Activated T-helper 2 cell treated with anti-CD3 and anti-CD28 coated beads, Interferon-gamma antibody, Interleukin-2, Interleukin-4, amounts not matched to agents 10 μg/mL and 5 μg/mL and 100 μg/mL, durations not matched to agents 14 hours and 24 hours and 36 hours (primary cell): ENCODE measurements around the gene CA10. TPM values are rescaled to one million over a fixed set of nuclear protein-coding genes. Genes with fewer than 3 reads are reported as not detected.

Source experiments
- DNase-seq: peaks from one replicate; pipeline ENCODE4 v3.0.0; 2021; ENCODE audit warnings: low spot score
- H3K27ac Mint-ChIP-seq: one replicate; pipeline ENCODE4 v1.8.0; 2021; ENCODE audit warnings: mixed read lengths
- H3K27me3 Mint-ChIP-seq: one replicate; pipeline ENCODE4 v1.8.0; 2021; ENCODE audit warnings: low read depth, mixed read lengths
- H3K36me3 Mint-ChIP-seq: one replicate; pipeline ENCODE4 v1.8.0; 2021; ENCODE audit warnings: low read depth, mixed read lengths
- H3K4me1 Mint-ChIP-seq: one replicate; pipeline ENCODE4 v1.8.0; 2021; ENCODE audit warnings: low read depth, mixed read lengths
- H3K4me3 Mint-ChIP-seq: one replicate; pipeline ENCODE4 v1.8.0; 2021; ENCODE audit warnings: low read depth, mild to moderate bottlenecking, moderate library complexity, mixed read lengths
- H3K9me3 Mint-ChIP-seq: one replicate; pipeline ENCODE4 v1.8.0; 2021; ENCODE audit warnings: mixed read lengths
- intact Hi-C: fragments of 100-400 bp; cut with micrococcal nuclease; formaldehyde crosslinking; loops from one replicate; pipeline ENCODE4 v1.15.1; 2023
- total RNA-seq: library from RNA; stranded (reverse); gene quantifications from 2 replicates; pipeline ENCODE4 v1.2.3, GENCODE V29; 2022

CA10 gene
- total RNA-seq, 1 donor from 2014 or later, result 0.32 TPM

DNA sequence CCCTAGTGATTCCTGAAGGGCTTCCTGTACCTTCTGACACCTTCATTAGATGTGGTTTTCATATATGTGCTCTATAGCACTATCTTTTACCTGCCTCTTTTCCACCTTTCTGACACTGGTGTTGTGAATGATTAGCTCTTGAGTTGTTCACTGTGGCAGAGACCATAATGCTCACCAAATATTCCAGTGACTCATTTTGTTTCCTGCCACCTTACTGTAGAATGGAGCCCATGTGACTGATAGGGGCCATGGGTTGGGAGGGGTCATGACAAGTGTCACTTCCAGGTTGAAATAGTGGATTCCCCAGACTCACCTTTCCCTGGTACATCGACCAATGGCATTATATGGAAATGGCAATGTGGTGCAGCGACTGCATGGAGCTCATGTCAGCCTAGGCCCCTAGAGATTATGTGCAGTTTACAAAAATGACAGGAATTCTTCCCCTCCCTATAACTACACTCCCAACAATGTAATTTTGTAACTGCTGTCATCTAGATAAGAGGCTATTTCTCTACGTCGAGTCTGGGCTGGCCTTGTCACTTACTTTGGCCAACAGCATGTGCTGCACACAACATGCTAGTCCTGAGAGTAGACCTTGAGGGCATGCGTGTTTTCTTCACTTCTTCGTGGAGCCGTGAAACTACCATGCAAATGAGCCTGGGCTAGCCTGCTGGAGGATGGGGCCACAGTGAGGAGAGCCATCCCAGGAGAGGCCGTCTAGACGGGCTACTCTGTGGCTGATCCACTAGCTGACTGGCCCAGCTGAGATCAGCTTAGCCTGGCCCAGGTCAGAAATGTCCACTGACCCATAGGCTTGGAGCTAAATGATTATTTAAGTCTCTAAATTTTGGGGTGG lies 409.5 kb downstream of the CA10 start:
- intact Hi-C loops, result no loop called here
- H3K4me3 Mint-ChIP-seq, result no peak overlapping the region
- H3K27ac Mint-ChIP-seq, result no peak overlapping the region

DNA sequence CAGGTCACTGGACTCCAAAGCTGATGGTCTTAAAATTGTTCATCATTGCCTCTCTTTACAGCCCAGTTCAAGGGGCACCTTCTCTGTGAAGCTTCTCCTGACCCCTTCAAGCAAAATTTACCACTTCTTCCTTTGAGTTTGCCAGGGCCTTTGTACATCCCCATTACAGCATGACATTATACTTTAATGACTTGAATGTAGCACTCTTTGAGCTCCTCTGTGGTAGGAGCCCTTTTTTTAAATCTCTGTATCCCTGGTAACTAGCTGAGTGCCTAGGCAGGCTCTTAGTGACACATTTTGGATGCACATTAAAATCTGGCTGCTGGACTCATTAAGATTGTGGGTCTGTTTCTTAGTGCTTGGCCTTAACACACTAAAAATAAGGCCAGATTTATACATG lies 412.1 kb downstream of the CA10 start:
- Mint-ChIP-seq H3K4me3 (no peak overlapping the region), H3K9me3 (no peaks in the 10 kb centered on the region), H3K27me3 (no peaks in the 10 kb centered on the region), H3K27ac (no peak overlapping the region), H3K4me1 (peaks cover 12% of the 10 kb centered on the region), H3K36me3 (no peaks in the 10 kb centered on the region)
- intact Hi-C loops, result no loop called here
- DNase-seq, result no peak

More for the DNA sequence above, 409.5 kb downstream of the CA10 start:
- Mint-ChIP-seq H3K9me3 (no peaks in the 10 kb centered on the region), H3K27me3 (no peaks in the 10 kb centered on the region), H3K36me3 (no peaks in the 10 kb centered on the region), H3K4me1 (peaks cover 12% of the 10 kb centered on the region)
- DNase-seq, result no peak

DNA sequence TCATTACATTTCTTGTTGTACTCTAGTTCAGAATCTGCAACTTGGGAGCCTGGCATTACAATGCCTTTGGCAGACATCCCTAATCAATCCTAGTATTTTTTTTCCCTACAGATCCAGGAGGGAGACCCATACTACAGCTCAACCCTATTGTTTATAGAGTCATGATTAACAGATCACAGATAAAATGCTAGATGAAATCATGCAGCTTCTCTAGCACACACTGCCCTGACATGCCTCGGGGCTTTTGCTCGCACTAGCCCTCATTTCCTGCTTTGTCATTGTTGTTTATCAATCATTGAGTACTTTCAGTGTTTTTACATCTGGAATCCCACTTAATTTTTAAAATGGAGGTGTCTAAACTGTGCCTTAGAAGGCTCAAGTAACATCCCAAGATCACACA lies 412.5 kb downstream of the CA10 start:
- H3K36me3 Mint-ChIP-seq, result no peaks in the 10 kb centered on the region
- no peaks in the 10 kb centered on the region for H3K9me3 Mint-ChIP-seq
- DNase-seq, result no peak
- H3K27ac Mint-ChIP-seq, result no peak overlapping the region
- no peak overlapping the region for H3K4me3 Mint-ChIP-seq
- H3K27me3 Mint-ChIP-seq, result no peaks in the 10 kb centered on the region
- intact Hi-C loops, result no loop called here
- H3K4me1 Mint-ChIP-seq, result peaks cover 10% of the 10 kb centered on the region

DNA sequence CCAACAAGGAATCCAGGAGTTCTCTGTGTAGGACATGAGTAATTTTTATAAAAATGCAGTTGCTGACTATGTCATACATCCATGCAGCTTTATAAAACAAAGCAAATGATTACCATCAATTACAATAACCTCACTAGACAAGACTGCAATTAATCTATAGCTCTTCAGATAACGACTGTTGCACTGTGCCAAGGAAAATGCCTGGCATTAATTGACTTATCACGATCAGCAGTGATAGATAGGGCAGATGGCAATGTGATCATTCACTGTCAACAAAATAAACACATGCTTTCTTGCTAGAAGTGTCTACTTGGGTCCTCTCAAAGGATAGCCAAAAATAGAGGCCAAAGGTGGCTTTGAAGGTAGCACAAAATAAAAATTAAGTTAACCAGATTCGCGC lies 415.0 kb downstream of the CA10 start:
- Mint-ChIP-seq H3K4me3 (no peak overlapping the region), H3K36me3 (no peaks in the 10 kb centered on the region), H3K27ac (no peak overlapping the region), H3K27me3 (no peaks in the 10 kb centered on the region), H3K9me3 (no peaks in the 10 kb centered on the region), H3K4me1 (peaks cover 5% of the 10 kb centered on the region)
- intact Hi-C loops, result no loop called here
- DNase-seq, result no peak

DNA sequence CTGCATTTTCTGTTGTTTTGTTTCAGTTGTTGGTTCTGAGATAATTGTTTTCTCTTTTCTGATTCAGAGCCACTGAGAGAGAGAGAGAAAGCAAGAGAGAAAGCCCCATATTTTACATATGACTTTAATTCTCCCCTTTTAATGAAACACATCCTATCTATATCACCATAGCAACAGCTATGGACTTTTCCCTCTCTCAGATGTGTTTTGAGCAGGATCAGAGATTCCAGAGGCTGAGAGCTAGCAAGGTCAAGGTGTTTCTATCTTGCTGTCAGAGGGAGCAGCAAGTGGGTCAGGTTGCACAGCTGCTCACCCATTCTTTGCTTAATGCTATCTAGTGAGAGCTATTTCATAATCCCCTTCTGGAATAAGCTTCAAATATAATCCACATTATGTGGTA lies 415.9 kb downstream of the CA10 start:
- Mint-ChIP-seq H3K27me3 (no peaks in the 10 kb centered on the region), H3K27ac (no peak overlapping the region), H3K4me3 (no peak overlapping the region), H3K36me3 (no peaks in the 10 kb centered on the region), H3K4me1 (peaks cover 5% of the 10 kb centered on the region), H3K9me3 (no peaks in the 10 kb centered on the region)
- intact Hi-C loops, result no loop called here
- DNase-seq, result no peak

DNA sequence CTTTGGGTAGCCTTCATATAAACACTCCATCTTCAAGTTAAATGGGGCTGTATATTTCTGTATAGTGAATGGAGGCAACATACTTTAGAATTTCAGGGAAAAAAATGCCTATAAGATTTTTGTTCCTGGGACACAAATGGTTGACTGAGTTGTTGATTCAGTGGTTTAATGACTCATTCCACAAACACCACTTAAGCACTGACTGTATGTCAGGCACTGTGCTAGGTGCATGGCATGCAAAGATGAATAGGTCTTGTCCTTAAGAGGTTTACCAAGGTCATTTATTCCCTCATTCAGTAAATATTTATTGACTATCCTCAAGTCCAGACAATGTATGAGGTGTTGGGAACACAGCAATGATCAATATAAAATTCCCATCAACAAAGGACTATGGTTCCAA lies 417.1 kb downstream of the CA10 start:
- DNase-seq, result no peak
- Mint-ChIP-seq H3K9me3 (no peaks in the 10 kb centered on the region), H3K36me3 (no peaks in the 10 kb centered on the region), H3K4me1 (peaks cover 5% of the 10 kb centered on the region), H3K27me3 (no peaks in the 10 kb centered on the region), H3K4me3 (no peak overlapping the region), H3K27ac (no peak overlapping the region)
- intact Hi-C loops, result no loop called here

DNA sequence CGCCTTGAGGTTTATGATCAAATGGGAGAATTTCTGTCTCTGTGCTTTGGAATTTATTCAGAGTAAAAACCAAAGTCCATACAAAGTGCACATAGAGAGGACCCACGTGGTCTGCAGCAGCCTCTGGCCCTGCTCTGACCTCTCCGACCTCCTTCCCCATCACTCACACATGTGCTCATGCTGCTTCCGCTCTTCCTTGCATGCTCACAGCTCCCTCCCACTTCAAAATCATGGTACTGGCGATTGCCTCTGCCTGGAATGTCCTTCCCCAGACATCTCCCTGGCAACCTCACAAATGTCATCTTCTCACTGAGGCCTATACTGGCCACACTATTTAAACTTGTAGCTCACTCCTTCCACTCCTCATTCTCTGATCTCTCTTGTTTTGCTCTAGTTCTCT lies 418.0 kb downstream of the CA10 start:
- no peak overlapping the region for H3K4me3 Mint-ChIP-seq
- intact Hi-C loops, result no loop called here

DNA sequence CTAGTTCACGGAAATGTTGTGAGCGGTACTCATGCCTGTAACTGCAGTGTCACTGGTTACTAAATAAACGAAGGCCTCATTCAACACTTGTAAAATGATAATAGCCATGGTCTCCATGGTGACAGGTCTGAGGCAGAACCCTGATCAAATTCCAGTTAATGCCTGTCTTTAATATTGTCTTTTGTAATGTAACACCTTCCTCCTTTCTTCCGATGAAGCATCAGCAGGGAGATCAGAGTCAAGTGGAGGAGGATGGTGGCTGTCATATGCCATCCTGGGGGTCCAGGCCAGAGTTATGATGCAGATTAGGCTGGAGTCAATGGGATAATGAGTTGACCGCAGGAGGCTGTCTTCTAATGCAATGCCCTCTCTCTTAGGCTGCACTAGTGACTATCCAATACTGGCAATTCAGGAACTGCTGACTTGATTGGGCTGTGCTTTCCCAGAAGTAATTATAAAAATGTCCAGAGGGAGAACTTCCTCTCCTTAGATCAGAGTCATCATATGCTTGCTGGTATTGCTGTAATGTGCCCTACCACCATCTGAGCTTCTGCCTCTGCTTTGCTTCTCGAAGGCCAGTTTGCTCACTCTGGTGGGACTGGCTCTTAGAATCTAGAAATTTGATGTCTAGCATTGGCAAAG lies 419.1 kb downstream of the CA10 start:
- H3K4me3 Mint-ChIP-seq, result no peak overlapping the region
- no peak overlapping the region for H3K27ac Mint-ChIP-seq
- H3K9me3 Mint-ChIP-seq, result no peaks in the 10 kb centered on the region
- no peaks in the 10 kb centered on the region for H3K27me3 Mint-ChIP-seq
- no peak for DNase-seq
- intact Hi-C loops, result no loop called here
- no peaks in the 10 kb centered on the region for H3K4me1 Mint-ChIP-seq
- no peaks in the 10 kb centered on the region for H3K36me3 Mint-ChIP-seq

More for the DNA sequence above, 418.0 kb downstream of the CA10 start:
- H3K27ac Mint-ChIP-seq, result no peak overlapping the region
- peaks cover under 1% of the 10 kb centered on the region for H3K4me1 Mint-ChIP-seq
- H3K27me3 Mint-ChIP-seq, result no peaks in the 10 kb centered on the region
- no peaks in the 10 kb centered on the region for H3K36me3 Mint-ChIP-seq
- no peaks in the 10 kb centered on the region for H3K9me3 Mint-ChIP-seq
- DNase-seq, result no peak

DNA sequence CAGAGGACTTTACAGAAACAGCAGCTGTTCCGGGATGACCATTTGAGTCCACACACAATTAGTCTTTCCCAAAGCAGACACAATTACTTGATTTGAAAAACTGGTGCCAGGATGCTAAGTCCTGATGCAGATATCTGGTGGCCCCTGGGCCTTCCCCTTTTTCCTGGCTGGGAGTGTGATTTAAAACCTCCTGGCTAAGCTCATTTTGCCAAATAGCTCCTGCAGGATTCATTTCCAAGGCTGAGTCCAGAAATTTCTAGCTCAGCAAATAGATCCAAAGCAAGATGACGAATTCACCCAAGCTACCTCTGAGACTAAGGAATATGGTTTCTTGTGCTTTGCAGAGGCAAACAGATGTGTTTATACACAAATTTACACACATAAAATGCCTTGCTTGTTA lies 422.2 kb downstream of the CA10 start:
- no peaks in the 10 kb centered on the region for H3K36me3 Mint-ChIP-seq
- H3K27ac Mint-ChIP-seq, result no peak overlapping the region
- peaks cover 2% of the 10 kb centered on the region for H3K27me3 Mint-ChIP-seq
- intact Hi-C loops, result no loop called here
- no peak for DNase-seq
- H3K4me3 Mint-ChIP-seq, result no peak overlapping the region
- no peaks in the 10 kb centered on the region for H3K4me1 Mint-ChIP-seq
- no peaks in the 10 kb centered on the region for H3K9me3 Mint-ChIP-seq

DNA sequence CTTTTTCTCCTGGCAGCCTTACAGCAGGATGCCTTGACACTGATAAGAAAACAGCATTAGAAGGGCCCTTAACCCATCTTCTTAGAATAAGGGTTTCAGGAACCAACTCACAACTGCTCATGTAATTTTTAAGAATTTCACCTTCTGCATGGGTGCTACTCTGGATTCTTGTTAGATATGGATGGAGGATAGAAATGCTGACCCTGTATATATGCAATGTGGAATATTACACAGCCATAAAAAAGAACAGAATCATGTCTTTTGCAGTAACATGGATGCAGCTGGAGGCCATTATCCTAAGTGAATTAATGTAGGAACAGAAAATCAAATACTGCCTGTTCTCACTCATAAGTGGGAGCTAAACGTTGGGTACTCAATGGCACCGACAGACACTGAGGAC lies 423.5 kb downstream of the CA10 start:
- intact Hi-C loops, result no loop called here
- Mint-ChIP-seq H3K27ac (no peak overlapping the region), H3K4me1 (no peaks in the 10 kb centered on the region), H3K27me3 (peaks cover 2% of the 10 kb centered on the region), H3K36me3 (no peaks in the 10 kb centered on the region), H3K9me3 (no peaks in the 10 kb centered on the region), H3K4me3 (no peak overlapping the region)
- no peak for DNase-seq

DNA sequence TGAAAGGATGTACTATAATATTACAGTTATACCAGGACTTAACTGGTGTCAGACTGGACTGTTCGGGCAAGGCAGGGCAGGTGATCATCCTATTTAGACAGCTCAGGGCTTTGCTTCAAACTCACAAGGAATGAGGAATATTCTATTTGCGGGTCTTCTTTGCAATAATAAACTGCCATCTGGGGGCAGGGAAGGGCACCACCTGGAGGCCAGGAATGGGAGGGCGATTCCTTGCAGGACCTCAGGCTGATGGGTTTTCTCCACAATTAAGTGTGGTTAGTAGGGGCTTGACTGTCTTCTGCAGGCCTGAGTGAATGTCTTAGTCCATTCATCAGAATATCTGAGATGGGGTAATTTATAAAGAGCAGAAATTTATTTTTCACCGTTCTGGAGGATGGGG lies 424.1 kb downstream of the CA10 start:
- intact Hi-C loops, result no loop called here
- H3K9me3 Mint-ChIP-seq, result no peaks in the 10 kb centered on the region
- H3K27ac Mint-ChIP-seq, result no peak overlapping the region
- H3K4me3 Mint-ChIP-seq, result no peak overlapping the region
- no peaks in the 10 kb centered on the region for H3K36me3 Mint-ChIP-seq
- peaks cover 2% of the 10 kb centered on the region for H3K27me3 Mint-ChIP-seq
- no peak for DNase-seq
- H3K4me1 Mint-ChIP-seq, result no peaks in the 10 kb centered on the region

DNA sequence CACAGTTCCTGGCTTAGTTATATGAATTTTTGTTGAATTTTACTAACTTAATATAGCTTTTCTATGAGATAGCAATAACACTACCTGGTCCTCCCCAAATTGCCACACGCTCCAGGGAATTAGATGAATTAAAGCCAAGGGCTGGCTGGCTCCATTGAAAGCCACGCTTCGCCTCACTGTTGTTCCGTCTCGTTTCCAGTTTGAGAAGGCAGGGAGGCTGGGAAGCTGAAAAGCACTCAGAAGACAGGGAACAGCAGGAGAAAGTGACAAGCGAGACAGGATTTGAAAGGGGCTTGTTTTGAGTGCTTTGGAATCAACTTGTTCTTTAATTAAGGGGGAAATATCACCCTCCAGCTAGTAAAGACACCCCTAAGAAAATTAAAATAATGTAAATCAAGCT lies 425.3 kb downstream of the CA10 start:
- Mint-ChIP-seq H3K27ac (no peak overlapping the region), H3K9me3 (no peaks in the 10 kb centered on the region), H3K27me3 (peaks cover 2% of the 10 kb centered on the region), H3K36me3 (no peaks in the 10 kb centered on the region), H3K4me1 (no peaks in the 10 kb centered on the region), H3K4me3 (no peak overlapping the region)
- intact Hi-C loops, result no loop called here
- DNase-seq, result no peak

DNA sequence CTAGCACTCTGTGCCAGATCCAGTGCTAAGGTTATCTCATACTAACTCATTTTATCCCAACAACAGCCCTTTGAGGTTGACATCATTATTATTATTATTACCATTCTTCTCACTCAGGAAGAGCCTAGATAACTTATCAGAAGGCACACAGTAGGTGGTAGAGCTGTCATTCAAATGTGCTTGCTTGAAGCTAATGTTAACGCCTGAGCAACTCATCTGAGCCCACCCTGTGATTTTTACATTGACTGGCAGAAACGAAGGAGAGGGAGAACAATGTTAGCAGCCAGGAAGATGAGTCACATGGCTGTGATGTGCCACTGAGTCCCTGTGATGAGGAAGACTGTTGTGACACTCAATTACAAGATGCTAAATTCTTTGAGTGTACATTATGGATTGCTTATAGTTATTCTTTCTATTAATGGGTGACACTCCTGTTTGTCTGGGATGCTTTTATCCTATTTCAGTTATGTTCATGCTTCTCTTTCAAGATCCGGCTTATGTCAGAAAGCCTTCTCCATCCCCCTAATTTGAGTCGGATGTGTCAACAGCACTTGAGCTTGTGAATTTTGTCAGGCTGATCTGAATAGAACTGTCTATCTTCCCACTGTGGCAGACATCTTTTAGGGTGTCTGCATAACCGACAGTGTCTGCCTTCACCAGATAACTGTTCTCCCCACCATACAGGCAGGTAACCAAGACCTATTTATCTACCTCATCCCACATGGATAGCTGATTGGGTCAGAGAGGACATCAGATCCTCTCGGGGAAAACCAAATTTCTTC lies 426.4 kb downstream of the CA10 start:
- H3K9me3 Mint-ChIP-seq, result no peaks in the 10 kb centered on the region
- no peak for DNase-seq
- no peaks in the 10 kb centered on the region for H3K4me1 Mint-ChIP-seq
- peaks cover 2% of the 10 kb centered on the region for H3K27me3 Mint-ChIP-seq
- H3K36me3 Mint-ChIP-seq, result no peaks in the 10 kb centered on the region
- H3K4me3 Mint-ChIP-seq, result no peak overlapping the region
- H3K27ac Mint-ChIP-seq, result no peak overlapping the region
- intact Hi-C loops, result no loop called here
